ENCODE data around the gene PITPNM1. TPM values are rescaled to one million over a fixed set of nuclear protein-coding genes. Genes with fewer than 3 reads are reported as not detected.

The PITPNM1 gene
- total RNA-seq, 2 experiments from 2014 or later, result 94.5 to 100 TPM

- ATAC-seq, result no peak
- Mint-ChIP-seq H3K27ac (peak overlapping the region; percentile 55), H3K4me3 (peak overlapping the region; percentile 59), H3K9me3 (ENCODE audit: low read depth) (no peaks in the 10 kb centered on the region), H3K27me3 (no peaks in the 10 kb centered on the region), H3K4me1 (peaks cover 69% of the 10 kb centered on the region), H3K36me3 (ENCODE audit: low read depth) (peaks cover 22% of the 10 kb centered on the region)
- DNase-seq, result peak; percentile 25
- intact Hi-C loops (cut with DNase I, micrococcal nuclease), result loop anchor here in 1 of 2 experiments (1.0 kb wide), 1 partner anchor 14 kb away; the partner anchor contains the start of gene RPS6KB2
- ChIA-PET CTCF (no interaction called here), POLR2A (no interaction called here)
These were observed 62.4 kb downstream of the PITPNM1 start for GRCh38 chr11:67442504-67443404.

Small RNA genes lying within 50 kb of the gene (microRNA-seq; reads per million reads assigned to microRNA genes)
- 1.1 reads per million for gene MIR6752 (ENCODE audit: borderline replicate concordance)

Other genes starting within 250 kb of the PITPNM1 start
- 100 to 1,000 TPM; 202 to 241 TPM for gene GRK2, start 238.9 kb downstream of the PITPNM1 start, total RNA-seq
- 10 to 100 TPM; 44.9 to 69.5 TPM for gene ANKRD13D, start 216.1 kb downstream of the PITPNM1 start, total RNA-seq
- 10 to 100 TPM in 1 of 2 experiments, 1 to 10 TPM in 1; 6.0 to 11.1 TPM for gene SSH3, start 201.8 kb downstream of the PITPNM1 start, total RNA-seq
- gene POLD4, start 151.8 kb downstream of the PITPNM1 start, total RNA-seq, result 10 to 100 TPM; 31.3 to 37.5 TPM
- under 1 TPM; 0.09 to 0.27 TPM for gene CLCF1, start 131.8 kb downstream of the PITPNM1 start, total RNA-seq
- gene RAD9A, start 113.4 kb downstream of the PITPNM1 start, total RNA-seq, result 10 to 100 TPM; 28.8 to 30.0 TPM
- gene PPP1CA, start 103.5 kb downstream of the PITPNM1 start, total RNA-seq, result 100 to 1,000 TPM; 199 to 227 TPM
- gene TBC1D10C, start 101.3 kb downstream of the PITPNM1 start, total RNA-seq, result 100 to 1,000 TPM in 1 of 2 experiments, 10 to 100 TPM in 1; 83.2 to 123 TPM
- 1 to 10 TPM; 1.5 to 1.6 TPM for gene CARNS1, start 89.7 kb downstream of the PITPNM1 start, total RNA-seq
- gene RPS6KB2, start 76.9 kb downstream of the PITPNM1 start, total RNA-seq, result 10 to 100 TPM; 53.4 to 57.2 TPM
- 10 to 100 TPM; 80.1 to 83.4 TPM for gene PTPRCAP, start 67.7 kb downstream of the PITPNM1 start, total RNA-seq
- gene CORO1B, start 61.9 kb downstream of the PITPNM1 start, total RNA-seq, result 100 to 1,000 TPM; 178 to 285 TPM
- gene GPR152, start 52.6 kb downstream of the PITPNM1 start, total RNA-seq, result not detected
- gene CABP4, start 50.0 kb downstream of the PITPNM1 start, total RNA-seq, result under 1 TPM; 0.37 to 0.46 TPM
- gene TMEM134, start 36.1 kb downstream of the PITPNM1 start, total RNA-seq, result 10 to 100 TPM; 69.9 to 74.7 TPM
- 100 to 1,000 TPM; 142 to 144 TPM for gene AIP, start 22.3 kb downstream of the PITPNM1 start, total RNA-seq
- 10 to 100 TPM; 64.1 to 68.7 TPM for gene CDK2AP2, start 2.8 kb upstream of the PITPNM1 start, total RNA-seq
- not detected for gene CABP2, start 18.1 kb upstream of the PITPNM1 start, total RNA-seq
- 100 to 1,000 TPM; 376 to 463 TPM for gene GSTP1, start 78.4 kb upstream of the PITPNM1 start, total RNA-seq
- gene NDUFV1, start 101.6 kb upstream of the PITPNM1 start, total RNA-seq, result 100 to 1,000 TPM; 253 to 287 TPM
- gene NUDT8, start 124.6 kb upstream of the PITPNM1 start, total RNA-seq, result 10 to 100 TPM; 17.0 to 23.4 TPM
- not detected for gene TBX10, start 134.4 kb upstream of the PITPNM1 start, total RNA-seq
- under 1 TPM; 0.46 TPM for gene ACY3, start 145.4 kb upstream of the PITPNM1 start, total RNA-seq
- not detected for gene ALDH3B2, start 169.3 kb upstream of the PITPNM1 start, total RNA-seq

Data from activated CD4-positive, alpha-beta T cell treated with anti-CD3 and anti-CD28 coated beads for 36 hours (primary cell).